DOHH2 (cell line): ENCODE results near the gene RBX1.

Experiments
- EZH2phosphoT487 ChIP-seq: fragments of 200-600 bp; sonication (generic); IDR thresholded peaks from 2 replicates; pipeline ENCODE4 v1.6.1; 2017; ENCODE audit warnings: borderline replicate concordance, mild to moderate bottlenecking, antibody characterized with exemption, low read length, moderate library complexity, mixed read lengths
- TF ChIP-seq, protein P1 (sequence below): fragments of 200-600 bp; sonication (generic); IDR thresholded peaks from one replicate; pipeline ENCODE4 v1.5.1; 2014; ENCODE audit warnings: antibody characterized with exemption, mild to moderate bottlenecking, low read depth, low read length; ENCODE audit not compliant: poor library complexity, severe bottlenecking

GRCh38 chr22:40950962-40951794 is at the start of gene RBX1:
- TF ChIP-seq, protein P1, sequence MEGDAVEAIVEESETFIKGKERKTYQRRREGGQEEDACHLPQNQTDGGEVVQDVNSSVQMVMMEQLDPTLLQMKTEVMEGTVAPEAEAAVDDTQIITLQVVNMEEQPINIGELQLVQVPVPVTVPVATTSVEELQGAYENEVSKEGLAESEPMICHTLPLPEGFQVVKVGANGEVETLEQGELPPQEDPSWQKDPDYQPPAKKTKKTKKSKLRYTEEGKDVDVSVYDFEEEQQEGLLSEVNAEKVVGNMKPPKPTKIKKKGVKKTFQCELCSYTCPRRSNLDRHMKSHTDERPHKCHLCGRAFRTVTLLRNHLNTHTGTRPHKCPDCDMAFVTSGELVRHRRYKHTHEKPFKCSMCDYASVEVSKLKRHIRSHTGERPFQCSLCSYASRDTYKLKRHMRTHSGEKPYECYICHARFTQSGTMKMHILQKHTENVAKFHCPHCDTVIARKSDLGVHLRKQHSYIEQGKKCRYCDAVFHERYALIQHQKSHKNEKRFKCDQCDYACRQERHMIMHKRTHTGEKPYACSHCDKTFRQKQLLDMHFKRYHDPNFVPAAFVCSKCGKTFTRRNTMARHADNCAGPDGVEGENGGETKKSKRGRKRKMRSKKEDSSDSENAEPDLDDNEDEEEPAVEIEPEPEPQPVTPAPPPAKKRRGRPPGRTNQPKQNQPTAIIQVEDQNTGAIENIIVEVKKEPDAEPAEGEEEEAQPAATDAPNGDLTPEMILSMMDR: no peak
- TF ChIP-seq EZH2phosphoT487: no peak
